Mononuclear cell (primary cell): ENCODE measurements around the gene HIC1. TPM values are rescaled to one million over a fixed set of nuclear protein-coding genes. Genes with fewer than 3 reads are reported as not detected.

Experiments used
- H3K27me3 ChIP-seq: 2 replicates; pipeline ENCODE4 v1.6.0; 2011; ENCODE audit warnings: low read length, control low read depth; ENCODE audit not compliant: insufficient read depth
- H3K4me1 ChIP-seq: 2 replicates; pipeline ENCODE4 v1.5.1; 2011; ENCODE audit warnings: mild to moderate bottlenecking, low read length, control low read depth; ENCODE audit not compliant: insufficient read depth
- H3K4me3 ChIP-seq: 2 replicates; pipeline ENCODE4 v1.5.1; 2011; ENCODE audit warnings: mild to moderate bottlenecking, low read length, moderate library complexity
- H3K9me3 ChIP-seq: 2 replicates; pipeline ENCODE4 v1.5.1; 2011; ENCODE audit warnings: low read depth, mild to moderate bottlenecking, control low read depth, low read length
- total RNA-seq: library from RNA; depleted of rRNA; stranded (reverse); fragments of >200 nt; gene quantifications from one replicate; pipeline ENCODE4 v1.2.3, GENCODE V29; 2012

Gene HIC1
- total RNA-seq, 1 donor = 16.4 TPM

GRCh38 chr17:2050300-2051060 is 4.4 kb upstream of the HIC1 start:
- H3K4me1 ChIP-seq = peaks cover 39% of the 10 kb centered on the region
- peaks cover 37% of the 10 kb centered on the region for H3K27me3 ChIP-seq
- peak overlapping the region; percentile 31 for H3K4me3 ChIP-seq
- no peaks in the 10 kb centered on the region for H3K9me3 ChIP-seq

GRCh38 chr17:2051061-2051932 is 3.6 kb upstream of the HIC1 start:
- Histone ChIP-seq H3K27me3 (peaks cover 39% of the 10 kb centered on the region), H3K4me3 (no peak overlapping the region), H3K9me3 (no peaks in the 10 kb centered on the region), H3K4me1 (peaks cover 44% of the 10 kb centered on the region)

GRCh38 chr17:2051933-2052559 is 2.9 kb upstream of the HIC1 start:
- H3K4me1 ChIP-seq = peaks cover 51% of the 10 kb centered on the region
- no peaks in the 10 kb centered on the region for H3K9me3 ChIP-seq
- peaks cover 43% of the 10 kb centered on the region for H3K27me3 ChIP-seq
- no peak overlapping the region for H3K4me3 ChIP-seq

- no peaks in the 10 kb centered on the region for H3K9me3 ChIP-seq
- H3K4me1 ChIP-seq = peaks cover 66% of the 10 kb centered on the region
- peak overlapping the region; percentile 6 for H3K4me3 ChIP-seq
- peaks cover 41% of the 10 kb centered on the region for H3K27me3 ChIP-seq
Measured at GRCh38 chr17:2053380-2054261, 1.3 kb upstream of the HIC1 start.

- peaks cover 35% of the 10 kb centered on the region for H3K27me3 ChIP-seq
- no peaks in the 10 kb centered on the region for H3K9me3 ChIP-seq
- no peak overlapping the region for H3K4me3 ChIP-seq
- H3K4me1 ChIP-seq = peaks cover 65% of the 10 kb centered on the region
Measured at GRCh38 chr17:2054262-2054511, 716 bp upstream of the HIC1 start.

- Histone ChIP-seq H3K4me1 (peaks cover 73% of the 10 kb centered on the region), H3K9me3 (no peaks in the 10 kb centered on the region), H3K4me3 (peak overlapping the region; percentile 24), H3K27me3 (peaks cover 34% of the 10 kb centered on the region)
Measured at GRCh38 chr17:2055292-2056205, 646 bp downstream of the HIC1 start.

- H3K4me3 ChIP-seq = no peak overlapping the region
- H3K27me3 ChIP-seq = peaks cover 33% of the 10 kb centered on the region
- H3K4me1 ChIP-seq = peaks cover 76% of the 10 kb centered on the region
- H3K9me3 ChIP-seq = no peaks in the 10 kb centered on the region
Measured at GRCh38 chr17:2056206-2057174, 1.6 kb downstream of the HIC1 start.

- H3K4me1 ChIP-seq = peaks cover 76% of the 10 kb centered on the region
- no peak overlapping the region for H3K4me3 ChIP-seq
- no peaks in the 10 kb centered on the region for H3K9me3 ChIP-seq
- H3K27me3 ChIP-seq = peaks cover 26% of the 10 kb centered on the region
Measured at GRCh38 chr17:2057175-2057759, 2.4 kb downstream of the HIC1 start.

- Histone ChIP-seq H3K9me3 (no peaks in the 10 kb centered on the region), H3K4me1 (peaks cover 75% of the 10 kb centered on the region), H3K27me3 (peaks cover 25% of the 10 kb centered on the region), H3K4me3 (no peak overlapping the region)
Measured at GRCh38 chr17:2057760-2058585, 3.1 kb downstream of the HIC1 start.

- Histone ChIP-seq H3K9me3 (no peaks in the 10 kb centered on the region), H3K4me1 (peaks cover 66% of the 10 kb centered on the region), H3K4me3 (peak overlapping the region; percentile 18), H3K27me3 (peaks cover 20% of the 10 kb centered on the region)
Measured at GRCh38 chr17:2058586-2059546, 4.0 kb downstream of the HIC1 start.
